Retinal pigment epithelial cell (primary cell): ENCODE results near the gene C1orf146.

Source experiments
- DNase-seq: peaks from one replicate; pipeline ENCODE4 v3.0.0-alpha.2; 2010; ENCODE audit warnings: low read depth
- H3K4me3 ChIP-seq: 2 replicates; pipeline ENCODE4 v1.5.1; 2011; ENCODE audit warnings: mild to moderate bottlenecking, low read length, control low read depth, moderate library complexity
- CTCF ChIP-seq: conservative IDR thresholded peaks from 2 replicates; pipeline ENCODE4 v1.5.1; 2011; ENCODE audit warnings: low read depth, low read length, control low read depth, inconsistent platforms

The C1orf146 gene

GRCh38 chr1:92217721-92218120, at the start of gene C1orf146:
C1orf146 (plus strand) TSS chr1:92217915; CDS start chr1:92231421, 13,506 bp downstream.
- no peak within 1 kb of the TSS for H3K4me3 ChIP-seq
- TF ChIP-seq CTCF = no peak
- DNase-seq = no peak

- no peak for TF ChIP-seq CTCF
Measured at GRCh38 chr1:92168657-92169056, 49.1 kb upstream of the C1orf146 start.

GRCh38 chr1:92169214-92170005, 48.3 kb upstream of the C1orf146 start:
- DNase-seq = no peak
- TF ChIP-seq CTCF = no peak
- H3K4me3 ChIP-seq = no peak overlapping the region

More at GRCh38 chr1:92168657-92169056, 49.1 kb upstream of the C1orf146 start:
- no peak overlapping the region for H3K4me3 ChIP-seq
- no peak for DNase-seq

- H3K4me3 ChIP-seq = no peak overlapping the region
- no peak for DNase-seq
- TF ChIP-seq CTCF = no peak
Measured at GRCh38 chr1:92184632-92185031, 33.1 kb upstream of the C1orf146 start.

- no peak for DNase-seq
- TF ChIP-seq CTCF = no peak
- H3K4me3 ChIP-seq = no peak overlapping the region
Measured at GRCh38 chr1:92186081-92186480, 31.6 kb upstream of the C1orf146 start.

GRCh38 chr1:92188436-92189255, 29.1 kb upstream of the C1orf146 start:
- no peak for DNase-seq
- H3K4me3 ChIP-seq = no peak overlapping the region
- no peak for TF ChIP-seq CTCF
